Heart left ventricle (tissue), 16 donors: ENCODE results near the gene SIX2. TPM values are rescaled to one million over a fixed set of nuclear protein-coding genes. Genes with fewer than 3 reads are reported as not detected.

Source experiments
- ATAC-seq, 4 donors: fragments of 200-7000 bp; cut with Tn5 transposase; one replicate each; pipeline ENCODE4 v1.9.1; 2020 to 2022; ENCODE audit warnings: moderate library complexity in 4 of 4, mild to moderate bottlenecking in 3 of 4, moderate number of reproducible peaks in 1 of 4
- DNase-seq, 5 donors: peaks; one replicate each; pipeline ENCODE4 v3.0.0-alpha.2; 2020
- H3K27ac ChIP-seq, 12 donors: fragments of 200-600 bp; sonication (generic) in 4 of 12; one replicate each; pipeline versions ENCODE4 v1.5.0 to v1.8.0; 2016 to 2022; ENCODE audit warnings: mild to moderate bottlenecking in 2 of 12
- H3K27me3 ChIP-seq, 9 donors: fragments of 200-600 bp; sonication (generic) in 2 of 9; one replicate each; pipeline versions ENCODE4 v1.5.1 to v1.8.0; 2016 to 2022; ENCODE audit warnings: mild to moderate bottlenecking in 3 of 9
- H3K36me3 ChIP-seq, 9 donors: fragments of 200-600 bp; sonication (generic) in 2 of 9; one replicate each; pipeline versions ENCODE4 v1.5.0 to v1.8.0; 2018 to 2022; ENCODE audit warnings: mild to moderate bottlenecking in 2 of 9
- H3K4me1 ChIP-seq, 12 donors: fragments of 200-600 bp; sonication (generic) in 4 of 12; one replicate each; pipeline versions ENCODE4 v1.5.0 to v1.8.0; 2016 to 2022; ENCODE audit warnings: mild to moderate bottlenecking in 3 of 12
- H3K4me3 ChIP-seq, 12 donors: fragments of 200-600 bp; sonication (generic) in 4 of 12; one replicate each; pipeline versions ENCODE4 v1.5.0 to v1.8.0; 2017 to 2022; ENCODE audit warnings: mild to moderate bottlenecking in 9 of 12, moderate library complexity in 4 of 12
- H3K9me3 ChIP-seq, 12 donors: fragments of 200-600 bp; sonication (generic) in 4 of 12; one replicate each; pipeline versions ENCODE4 v1.5.0 to v1.8.0; 2016 to 2022; ENCODE audit warnings: mild to moderate bottlenecking in 1 of 12
- POLR2A ChIP-seq, 2 donors: fragments of 450-650 bp; IDR thresholded peaks; one replicate each; pipeline ENCODE4 v1.6.1; 2017; ENCODE audit warnings: antibody characterized with exemption in 2 of 2, mild to moderate bottlenecking in 2 of 2, moderate library complexity in 2 of 2
- WGBS, 4 donors: extraction: QIAGEN DNeasy Blood & Tissue Kit in 2 of 4; methylation state at CpG; one replicate each; pipeline versions ENCODE4 v1.1.5 to v1.1.7; 2013 to 2018; 5-methylcytosine and 5-hydroxymethylcytosine counted together
- intact Hi-C, 10 donors: fragments of 100-400 bp; cut with DNase I; formaldehyde crosslinking; loops; one replicate each; pipeline versions ENCODE4 v1.11.1 to v1.14.2; 2022
- polyA plus RNA-seq, 2 donors: library from polyadenylated mRNA; stranded (reverse); fragments of 200-250 nt; gene quantifications; one replicate each; pipeline ENCODE4 v1.2.3, GENCODE V29; 2013
- total RNA-seq, 9 donors: library from RNA; depleted of rRNA in 2 of 9; stranded (reverse); fragments of >200 nt in 2 of 9; fragmentation: NEBNext Ultra II Directional in 3 of 9; extraction: Animal tissue kit (Norgen Biotek cat#: 25700) in 3 of 9; gene quantifications; one replicate each; pipeline versions ENCODE4 v1.1.0 to v1.2.4, GENCODE V29; 2016 to 2023
- TF ChIP-seq, protein P1 (sequence below), 12 donors: fragments of 200-600 bp; sonication (generic) in 4 of 12; IDR thresholded peaks; one replicate each; pipeline versions ENCODE4 v1.5.0 to v1.8.0; 2018 to 2022; ENCODE audit warnings: antibody characterized with exemption in 12 of 12, mild to moderate bottlenecking in 5 of 12
- donor health status: ischemic (EF 13 %, LVEDD 7.1; RV severe dilation, severe dysfunction).
- donor health status: healthy with polysubstance abuse.
- donor health status: DM: no; HTN: yes; CAD: no.
- donor health status: DM: no; HTN: no; CAD: no.
- donor health status: ischemic (EF 25% LVEDD 6.9; RV normal size, moderate dysfunction).
- donor health status: ischemic (EF 25% LVEDD 5.7; RV mildly dilated, moderate dysfunction).
- donor health status: healthy.
- donor health status: DM: yes; HTN: yes; CAD: no.
- donor health status: ischemic (EF 35%, LVEDD 5.7; RV mildly dilated, moderate dysfunction).
- donor health status: nonischemic (EF 11% LVEDD 7.7; RV severe dilation, severe dysfunction).
- donor health status: DM: yes; HTN: yes; CAD: no.
- donor health status: PGD.
- donor health status: ischemic (EF 29% LVEDD 5.4; RV normal size, mild dysfunction).
- donor health status: nonischemic (EF 23%, LVEDD 6.1; RV moderate dilation, normal function).

Gene SIX2
- total and polyA plus RNA-seq, 11 donors, result 0.32 to 2.0 (median 0.99) TPM

DNA sequence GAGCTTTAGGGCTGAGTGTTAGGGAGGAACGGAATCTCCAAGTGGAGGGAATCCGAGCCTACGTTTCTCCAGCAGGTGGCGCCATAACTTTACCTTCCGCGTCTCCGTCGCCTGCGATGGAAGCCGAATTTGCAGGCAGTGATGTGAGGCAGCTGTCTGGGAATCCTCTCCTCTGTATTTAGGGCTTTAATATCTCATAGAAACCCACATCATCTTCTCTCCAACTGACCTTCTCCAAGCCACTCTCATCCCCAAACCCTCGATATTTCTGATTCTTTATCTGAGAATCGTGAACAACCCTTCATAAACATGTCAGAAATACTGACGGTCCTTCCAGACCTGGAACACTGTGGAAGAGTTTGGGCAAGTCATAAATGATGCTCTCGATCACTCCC lies 27.5 kb downstream of the SIX2 start:
- TF ChIP-seq POLR2A (IDR thresholded peaks at IDR 0.05), result no peak
- TF ChIP-seq, protein P1, sequence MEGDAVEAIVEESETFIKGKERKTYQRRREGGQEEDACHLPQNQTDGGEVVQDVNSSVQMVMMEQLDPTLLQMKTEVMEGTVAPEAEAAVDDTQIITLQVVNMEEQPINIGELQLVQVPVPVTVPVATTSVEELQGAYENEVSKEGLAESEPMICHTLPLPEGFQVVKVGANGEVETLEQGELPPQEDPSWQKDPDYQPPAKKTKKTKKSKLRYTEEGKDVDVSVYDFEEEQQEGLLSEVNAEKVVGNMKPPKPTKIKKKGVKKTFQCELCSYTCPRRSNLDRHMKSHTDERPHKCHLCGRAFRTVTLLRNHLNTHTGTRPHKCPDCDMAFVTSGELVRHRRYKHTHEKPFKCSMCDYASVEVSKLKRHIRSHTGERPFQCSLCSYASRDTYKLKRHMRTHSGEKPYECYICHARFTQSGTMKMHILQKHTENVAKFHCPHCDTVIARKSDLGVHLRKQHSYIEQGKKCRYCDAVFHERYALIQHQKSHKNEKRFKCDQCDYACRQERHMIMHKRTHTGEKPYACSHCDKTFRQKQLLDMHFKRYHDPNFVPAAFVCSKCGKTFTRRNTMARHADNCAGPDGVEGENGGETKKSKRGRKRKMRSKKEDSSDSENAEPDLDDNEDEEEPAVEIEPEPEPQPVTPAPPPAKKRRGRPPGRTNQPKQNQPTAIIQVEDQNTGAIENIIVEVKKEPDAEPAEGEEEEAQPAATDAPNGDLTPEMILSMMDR (IDR thresholded peaks at IDR 0.05), result peak; percentile 72 to 95 (median 85)
- peak; percentile 67 to 83 (median 78) for DNase-seq
- Histone ChIP-seq H3K4me3 (no peak overlapping the region), H3K4me1 (peaks cover 0 to 5% (median 0%) of the 10 kb centered on the region in 12 donors), H3K27ac (no peak overlapping the region), H3K36me3 (no peaks in the 10 kb centered on the region), H3K27me3 (peaks cover 0 to 53% (median 10%) of the 10 kb centered on the region in 9 donors), H3K9me3 (no peaks in the 10 kb centered on the region)
- intact Hi-C loops, result loop anchor here (1.0 to 2.0 kb wide), 3 partner anchors 512 to 513 kb away; no protein-coding TSS in a partner anchor
- WGBS, 4 donors, result 12 to 14% (median 13%) methylated on average over 14 of the region's 14 CpGs
- peak in 3 of 4 donors; percentile 77 to 84 (median 77) for ATAC-seq

DNA sequence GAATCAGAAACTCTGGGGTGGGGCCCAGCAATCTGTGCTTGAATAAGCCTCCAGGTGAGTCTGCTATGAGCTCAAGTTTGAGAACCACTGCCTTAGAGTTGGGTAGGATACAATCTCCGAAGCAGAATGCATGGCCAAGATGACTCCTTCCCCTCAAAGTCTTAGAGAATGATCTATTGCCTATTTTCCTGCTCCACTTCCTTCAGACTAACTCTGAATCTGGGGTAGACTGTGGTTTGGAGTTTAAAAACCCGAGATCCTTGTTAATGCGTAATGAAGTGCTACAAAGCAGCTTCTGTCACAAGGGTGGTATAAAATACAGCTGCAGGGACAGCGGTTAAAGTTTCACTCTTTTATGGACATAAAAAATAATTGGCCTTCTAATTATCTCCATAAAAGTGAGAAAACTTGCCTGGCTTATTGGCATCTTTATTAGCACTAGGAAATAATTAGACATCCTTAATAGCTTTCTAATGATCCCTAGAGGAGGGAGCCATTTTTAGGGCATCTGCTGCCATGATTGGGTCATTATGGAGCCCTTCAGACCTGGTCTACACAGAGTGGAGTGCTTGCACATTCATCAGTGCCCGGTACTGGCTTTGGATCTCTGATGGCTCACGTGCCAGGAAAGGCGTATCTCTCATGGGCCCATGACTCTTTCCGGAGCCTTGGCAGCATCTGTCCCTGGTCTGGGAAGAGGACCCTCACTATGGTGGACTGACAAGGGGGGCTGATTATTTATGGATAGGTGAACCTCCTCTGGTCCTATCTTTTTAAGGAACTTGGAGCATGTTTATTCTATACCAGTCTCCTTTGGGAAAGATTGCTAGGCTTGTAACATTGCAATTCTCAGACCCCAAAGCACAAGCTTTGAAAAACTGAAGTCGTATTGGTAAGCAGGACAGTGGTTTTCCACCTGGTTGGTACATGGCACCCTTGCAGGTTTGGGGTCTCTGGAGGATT lies 28.2 kb downstream of the SIX2 start:
- 57 to 72% (median 67%) methylated on average over 9 of the region's 9 CpGs for WGBS, 4 donors
- DNase-seq (no peak), ATAC-seq (no peak)
- Histone ChIP-seq H3K9me3 (no peaks in the 10 kb centered on the region), H3K4me3 (no peak overlapping the region), H3K36me3 (no peaks in the 10 kb centered on the region), H3K27me3 (peaks cover 0 to 54% (median 10%) of the 10 kb centered on the region in 9 donors), H3K4me1 (peaks cover 0 to 5% (median 0%) of the 10 kb centered on the region in 12 donors), H3K27ac (no peak overlapping the region)
- TF ChIP-seq, protein P1 (IDR thresholded peaks at IDR 0.05), result no peak
- no peak for TF ChIP-seq POLR2A (IDR thresholded peaks at IDR 0.05)
- intact Hi-C loops, result loop anchor here in 8 of 10 donors (1.0 to 2.0 kb wide), 2 partner anchors 513 to 514 kb away; no protein-coding TSS in a partner anchor

DNA sequence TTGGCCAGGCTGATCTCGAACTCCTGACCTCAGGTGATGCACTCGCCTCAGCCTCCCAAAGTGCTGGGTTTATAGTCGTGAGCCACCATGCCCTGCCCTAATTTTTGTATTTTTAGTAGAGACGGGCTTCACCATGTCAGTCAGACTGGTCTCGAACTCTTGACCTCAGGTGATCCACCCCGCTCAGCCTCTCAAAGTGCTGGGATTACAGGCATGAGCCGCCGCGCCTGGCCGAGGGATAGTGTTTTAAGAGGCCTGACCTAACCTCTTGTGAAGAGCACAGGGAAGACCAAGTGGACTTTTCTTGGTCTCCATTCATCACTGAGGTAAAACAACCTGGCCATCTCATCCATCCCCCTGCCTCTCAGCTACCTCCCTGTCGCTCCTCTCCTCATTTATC lies 29.7 kb downstream of the SIX2 start:
- WGBS, 4 donors, result 71 to 77% (median 77%) methylated on average over 10 to 11 of the region's 11 CpGs
- ATAC-seq (no peak), DNase-seq (no peak)
- Histone ChIP-seq H3K9me3 (no peaks in the 10 kb centered on the region), H3K27me3 (peaks cover 0 to 63% (median 13%) of the 10 kb centered on the region in 9 donors), H3K4me1 (peaks cover 0 to 5% (median 0%) of the 10 kb centered on the region in 12 donors), H3K36me3 (no peaks in the 10 kb centered on the region), H3K27ac (no peak overlapping the region), H3K4me3 (no peak overlapping the region)
- intact Hi-C loops, result no loop called here
- TF ChIP-seq, protein P1 (IDR thresholded peaks at IDR 0.05), result no peak
- TF ChIP-seq POLR2A (IDR thresholded peaks at IDR 0.05), result no peak
